ENCODE measurements around the gene CFAP20.
"Not testable (repeated sequence)": the region's sequence is repeated elsewhere in the genome, so short reads cannot be mapped to it uniquely, and the experiment has no call there.

DNA sequence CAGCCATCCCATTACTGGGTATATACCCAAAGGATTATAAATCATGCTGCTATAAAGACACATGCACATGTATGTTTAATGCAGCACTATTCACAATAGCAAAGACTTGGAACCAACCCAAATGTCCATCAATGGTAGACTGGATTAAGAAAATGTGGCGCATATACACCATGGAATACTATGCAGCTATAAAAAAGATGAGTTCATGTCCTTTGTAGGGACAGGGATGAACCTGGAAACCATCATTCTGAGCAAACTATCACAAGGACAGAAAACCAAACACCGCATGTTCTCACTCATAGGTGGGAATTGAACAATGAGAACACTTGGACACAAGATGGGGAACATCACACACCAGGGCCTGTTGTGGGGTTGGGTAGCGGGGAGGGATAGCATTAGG, 38.8 kb downstream of the CFAP20 start:
- not testable (repeated sequence) for TF ChIP-seq CTCF (IDR thresholded peaks at IDR 0.05); SMC3 (IDR thresholded peaks at IDR 0.05); EHMT2 (IDR thresholded peaks at IDR 0.05; ENCODE audit: low read depth); REST (IDR thresholded peaks at IDR 0.05); PBX3 (IDR thresholded peaks at IDR 0.05); POLR2A (IDR thresholded peaks at IDR 0.05; ENCODE audit: low read length); BHLHE40 (IDR thresholded peaks at IDR 0.05; ENCODE audit: low read depth, low read length); TP53 (CRISPR knock-in tag; IDR thresholded peaks at IDR 0.05); MAX (IDR thresholded peaks at IDR 0.05); CHD2 (IDR thresholded peaks at IDR 0.05; ENCODE audit: low read length, partially characterized antibody); ZFP36 (IDR thresholded peaks at IDR 0.05; ENCODE audit: borderline replicate concordance, partially characterized antibody); NR3C1 (IDR thresholded peaks at IDR 0.05)

Data from A549 (cell line).